ENCODE measurements around the gene STAG3.

Gene STAG3

DNA sequence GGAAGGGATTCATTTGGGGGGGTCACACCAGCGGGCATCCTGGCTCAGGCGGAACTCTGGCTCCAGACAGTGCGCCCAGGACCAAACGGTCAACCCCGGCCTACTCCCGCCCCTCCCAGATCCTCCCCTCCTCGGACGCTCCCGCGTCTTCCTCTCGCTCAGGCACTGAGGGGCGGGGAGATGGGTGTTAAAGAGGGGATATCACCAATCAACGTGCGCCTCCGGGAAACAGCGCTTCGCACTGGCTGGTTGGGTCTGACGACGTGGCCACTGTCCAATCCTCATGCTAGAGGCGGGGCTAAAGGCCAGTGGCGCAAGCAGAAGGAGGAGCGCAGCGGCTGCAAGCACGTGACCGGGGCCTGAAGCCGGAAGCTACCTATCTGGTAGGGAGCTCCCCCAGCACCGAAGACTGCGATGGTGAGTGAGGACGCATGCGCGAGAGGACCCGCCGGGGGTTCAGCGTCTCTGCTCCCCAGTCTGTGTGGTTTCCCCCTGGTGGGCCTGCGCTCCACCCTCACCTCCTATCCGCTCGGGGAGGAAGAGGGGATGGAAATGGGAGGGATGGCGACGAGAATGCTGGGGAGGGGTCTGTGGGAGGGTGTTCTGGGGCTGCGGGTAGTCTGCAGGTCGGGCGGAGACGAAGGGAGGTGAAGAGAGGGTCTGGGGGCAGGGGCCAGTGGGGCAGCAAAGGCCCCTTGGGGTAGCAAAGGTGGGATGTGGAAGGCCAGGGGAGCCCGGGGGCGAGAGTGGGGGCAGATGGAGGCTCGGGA, 29.0 kb upstream of the STAG3 start, which contains the start of gene LAMTOR4:
Gene LAMTOR4, plus strand, starts transcription at position 360 of the 770 bp plus-strand sequence. Its CDS starts 55 bp downstream, at position 415.
- Histone ChIP-seq H3K9me3 (ENCODE audit: insufficient read depth, low read depth, low read length) (no peaks in the 10 kb centered on the region), H3K18ac (ENCODE audit: low read length) (peak within 1 kb of the TSS; percentile 92), H4K12ac (ENCODE audit: low read depth, low read length) (peak within 1 kb of the TSS; percentile 78), H2BK12ac (ENCODE audit: low read length) (no peak within 1 kb of the TSS), H3K4me2 (ENCODE audit: low read length) (peak within 1 kb of the TSS; percentile 94), H3K4me3 (ENCODE audit: low read depth, low read length) (peak within 1 kb of the TSS; percentile 84), H3K9ac (ENCODE audit: low read length) (peak within 1 kb of the TSS; percentile 93), H3K14ac (ENCODE audit: low read length) (peak within 1 kb of the TSS; percentile 83), H3K79me2 (ENCODE audit: control insufficient read depth, insufficient read depth, low read length, poor library complexity) (peaks cover 6% of the 10 kb centered on the region), H2AFZ (ENCODE audit: insufficient read depth, low read length, poor library complexity) (peak within 1 kb of the TSS; percentile 86), H2BK120ac (ENCODE audit: insufficient read depth, low read length, poor library complexity) (peak within 1 kb of the TSS; percentile 28), H3K79me1 (ENCODE audit: low read length) (peaks cover 6% of the 10 kb centered on the region), H4K8ac (ENCODE audit: low read depth, low read length) (peak within 1 kb of the TSS; percentile 97), H4K91ac (ENCODE audit: low read depth, low read length) (peak within 1 kb of the TSS; percentile 54), H3K23ac (ENCODE audit: low read length) (no peak within 1 kb of the TSS), H3K4me1 (ENCODE audit: control insufficient read depth in 1 of 2, insufficient read depth in 2 of 2, low read length in 2 of 2) (peaks cover 5% of the 10 kb centered on the region in 2 experiments), H2BK5ac (ENCODE audit: low read depth, low read length, poor library complexity) (peak within 1 kb of the TSS; percentile 49), H3K27ac (ENCODE audit: low read depth, low read length) (peak within 1 kb of the TSS; percentile 14), H3K36me3 (ENCODE audit: control insufficient read depth in 1 of 2, insufficient read depth in 2 of 2, low read length in 2 of 2) (peaks cover 6 to 9% of the 10 kb centered on the region in 2 experiments), H3K27me3 (ENCODE audit: insufficient read depth, low read length) (no peaks in the 10 kb centered on the region), H3K4ac (ENCODE audit: low read depth, low read length) (peak within 1 kb of the TSS; percentile 66), H2AK5ac (ENCODE audit: low read length) (peak within 1 kb of the TSS; percentile 18)
- peak; percentile 100 for DNase-seq
- no CpG with 5 or more reads among the region's 46 CpGs for WGBS (ENCODE audit: extremely low coverage, insufficient coverage, insufficient read length)

DNA sequence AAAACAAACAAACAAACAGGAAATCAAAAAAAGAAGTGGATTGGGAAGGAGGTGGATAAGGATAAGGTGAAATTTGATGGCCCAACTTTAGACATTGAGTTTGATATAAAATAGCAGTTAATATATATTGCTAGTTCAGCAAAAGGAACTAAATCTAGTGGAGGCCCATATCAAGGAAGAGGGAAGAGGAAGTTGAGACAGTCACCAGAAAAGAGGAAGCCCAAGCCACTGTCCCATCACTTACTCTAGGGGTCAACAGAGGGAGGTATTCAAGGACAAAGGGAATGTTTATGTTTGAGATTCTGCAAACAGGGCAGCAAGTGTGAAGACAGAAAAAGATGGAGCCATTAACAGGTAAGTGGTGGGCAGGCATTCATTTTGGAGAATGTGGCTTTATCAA, 25.3 kb upstream of the STAG3 start:
- Histone ChIP-seq H2BK120ac (ENCODE audit: insufficient read depth, low read length, poor library complexity) (no peak overlapping the region), H3K9ac (ENCODE audit: low read length) (no peak overlapping the region), H4K12ac (ENCODE audit: low read depth, low read length) (no peak overlapping the region), H2AFZ (ENCODE audit: insufficient read depth, low read length, poor library complexity) (no peak overlapping the region), H2BK12ac (ENCODE audit: low read length) (no peak overlapping the region), H3K23ac (ENCODE audit: low read length) (no peak overlapping the region), H3K4me1 (ENCODE audit: control insufficient read depth in 1 of 2, insufficient read depth in 2 of 2, low read length in 2 of 2) (peaks cover 11 to 14% of the 10 kb centered on the region in 2 experiments), H3K27me3 (ENCODE audit: insufficient read depth, low read length) (no peaks in the 10 kb centered on the region), H4K91ac (ENCODE audit: low read depth, low read length) (no peak overlapping the region), H2BK5ac (ENCODE audit: low read depth, low read length, poor library complexity) (no peak overlapping the region), H3K18ac (ENCODE audit: low read length) (no peak overlapping the region), H3K14ac (ENCODE audit: low read length) (no peak overlapping the region), H3K9me3 (ENCODE audit: insufficient read depth, low read depth, low read length) (peaks cover 4% of the 10 kb centered on the region), H3K79me2 (ENCODE audit: control insufficient read depth, insufficient read depth, low read length, poor library complexity) (peaks cover 6% of the 10 kb centered on the region), H3K27ac (ENCODE audit: low read depth, low read length) (no peak overlapping the region), H3K36me3 (ENCODE audit: control insufficient read depth in 1 of 2, insufficient read depth in 2 of 2, low read length in 2 of 2) (peaks cover 36 to 41% of the 10 kb centered on the region in 2 experiments), H3K4me2 (ENCODE audit: low read length) (no peak overlapping the region), H3K4me3 (ENCODE audit: low read depth, low read length) (no peak overlapping the region), H3K79me1 (ENCODE audit: low read length) (peaks cover 6% of the 10 kb centered on the region), H3K4ac (ENCODE audit: low read depth, low read length) (no peak overlapping the region), H4K8ac (ENCODE audit: low read depth, low read length) (no peak overlapping the region), H2AK5ac (ENCODE audit: low read length) (no peak overlapping the region)
- no peak for DNase-seq

DNA sequence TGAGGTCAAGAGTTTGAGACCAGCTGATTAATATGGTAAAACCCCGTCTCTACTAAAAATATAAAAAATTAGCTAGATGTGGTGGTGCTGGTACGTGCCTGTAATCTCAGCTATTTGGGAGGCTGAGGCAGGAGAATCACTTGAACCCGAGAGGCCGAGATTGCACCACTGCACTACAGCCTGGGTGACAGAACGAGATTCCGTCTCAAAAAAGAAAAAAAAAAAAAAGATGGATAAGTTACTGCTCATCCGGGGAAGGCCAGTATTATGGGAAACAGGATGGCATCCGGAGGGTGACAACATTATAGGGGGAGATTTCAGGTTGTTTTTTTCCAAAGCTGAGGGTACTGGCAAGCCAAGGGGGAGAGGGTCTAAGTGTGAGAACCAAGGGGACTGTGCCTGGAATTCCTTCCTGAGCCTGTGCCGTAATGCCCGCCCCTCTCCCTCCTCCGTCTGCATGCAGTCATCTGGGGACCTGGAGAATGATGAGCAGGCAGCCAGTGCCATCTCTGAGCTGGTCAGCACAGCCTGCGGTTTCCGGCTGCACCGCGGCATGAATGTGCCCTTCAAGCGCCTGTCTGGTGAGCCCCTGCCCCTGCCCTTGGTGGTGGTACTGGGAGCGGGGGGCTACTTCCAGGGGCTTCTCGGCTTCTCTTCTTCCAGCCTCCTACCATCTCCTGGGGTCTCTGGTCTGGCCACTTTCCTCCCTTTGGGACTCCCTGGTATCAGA, 24.6 kb upstream of the STAG3 start:
- Histone ChIP-seq H3K27me3 (ENCODE audit: insufficient read depth, low read length) (no peaks in the 10 kb centered on the region), H2AFZ (ENCODE audit: insufficient read depth, low read length, poor library complexity) (no peak overlapping the region), H4K8ac (ENCODE audit: low read depth, low read length) (no peak overlapping the region), H4K91ac (ENCODE audit: low read depth, low read length) (no peak overlapping the region), H3K79me1 (ENCODE audit: low read length) (peaks cover 8% of the 10 kb centered on the region), H3K4me2 (ENCODE audit: low read length) (no peak overlapping the region), H2BK5ac (ENCODE audit: low read depth, low read length, poor library complexity) (no peak overlapping the region), H3K4me1 (ENCODE audit: control insufficient read depth in 1 of 2, insufficient read depth in 2 of 2, low read length in 2 of 2) (peaks cover 13 to 18% of the 10 kb centered on the region in 2 experiments), H2AK5ac (ENCODE audit: low read length) (no peak overlapping the region), H2BK120ac (ENCODE audit: insufficient read depth, low read length, poor library complexity) (no peak overlapping the region), H4K12ac (ENCODE audit: low read depth, low read length) (no peak overlapping the region), H3K79me2 (ENCODE audit: control insufficient read depth, insufficient read depth, low read length, poor library complexity) (peaks cover 6% of the 10 kb centered on the region), H2BK12ac (ENCODE audit: low read length) (no peak overlapping the region), H3K36me3 (ENCODE audit: control insufficient read depth in 1 of 2, insufficient read depth in 2 of 2, low read length in 2 of 2) (peaks cover 36 to 41% of the 10 kb centered on the region in 2 experiments), H3K4me3 (ENCODE audit: low read depth, low read length) (no peak overlapping the region), H3K18ac (ENCODE audit: low read length) (no peak overlapping the region), H3K14ac (ENCODE audit: low read length) (no peak overlapping the region), H3K9me3 (ENCODE audit: insufficient read depth, low read depth, low read length) (peaks cover 4% of the 10 kb centered on the region), H3K4ac (ENCODE audit: low read depth, low read length) (no peak overlapping the region), H3K27ac (ENCODE audit: low read depth, low read length) (no peak overlapping the region), H3K23ac (ENCODE audit: low read length) (no peak overlapping the region), H3K9ac (ENCODE audit: low read length) (no peak overlapping the region)
- DNase-seq = no peak
- no CpG with 5 or more reads among the region's 18 CpGs for WGBS (ENCODE audit: extremely low coverage, insufficient coverage, insufficient read length)

DNA sequence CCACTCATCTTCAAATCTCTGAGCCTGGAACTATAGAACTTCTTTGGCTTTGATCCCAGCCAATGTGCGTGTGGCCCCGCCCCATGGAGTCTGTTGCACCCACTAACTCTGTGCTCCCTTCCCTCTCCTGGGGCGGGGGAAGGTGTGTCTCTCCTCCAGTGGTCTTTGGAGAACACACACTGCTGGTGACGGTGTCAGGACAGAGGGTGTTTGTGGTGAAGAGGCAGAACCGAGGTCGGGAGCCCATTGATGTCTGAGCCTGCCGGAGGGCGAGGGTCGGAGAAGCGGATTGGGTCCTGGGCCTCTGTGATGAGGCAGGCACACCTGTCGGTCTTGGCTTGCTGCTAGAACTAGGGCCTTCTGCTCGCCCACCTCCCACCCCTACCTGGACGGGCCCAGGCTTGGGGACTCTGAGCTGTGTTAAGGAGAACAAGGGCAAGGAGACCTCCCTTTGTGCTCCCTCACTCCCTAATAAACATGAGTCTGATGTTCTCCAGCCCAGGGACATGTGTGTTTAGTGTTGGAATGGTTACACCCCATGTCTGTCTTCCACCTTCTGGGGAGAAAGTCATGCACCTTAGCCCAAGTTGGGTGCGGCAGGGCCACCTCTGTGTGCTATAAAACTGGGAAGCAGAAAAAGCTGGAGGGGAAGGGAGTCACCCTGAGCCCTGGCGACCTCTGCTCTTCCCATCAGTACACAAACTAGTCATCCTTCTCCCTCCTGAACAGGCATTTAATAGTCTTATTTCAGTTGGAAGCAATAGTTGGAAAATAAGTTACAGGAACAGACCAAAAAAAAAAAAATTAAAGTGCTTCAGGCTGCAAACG, 23.8 kb upstream of the STAG3 start:
- Histone ChIP-seq H3K79me2 (ENCODE audit: control insufficient read depth, insufficient read depth, low read length, poor library complexity) (peaks cover 9% of the 10 kb centered on the region), H2AFZ (ENCODE audit: insufficient read depth, low read length, poor library complexity) (no peak overlapping the region), H2BK120ac (ENCODE audit: insufficient read depth, low read length, poor library complexity) (no peak overlapping the region), H2BK12ac (ENCODE audit: low read length) (no peak overlapping the region), H3K27me3 (ENCODE audit: insufficient read depth, low read length) (no peaks in the 10 kb centered on the region), H4K8ac (ENCODE audit: low read depth, low read length) (no peak overlapping the region), H3K79me1 (ENCODE audit: low read length) (peaks cover 11% of the 10 kb centered on the region), H3K18ac (ENCODE audit: low read length) (no peak overlapping the region), H3K36me3 (ENCODE audit: control insufficient read depth in 1 of 2, insufficient read depth in 2 of 2, low read length in 2 of 2) (peaks cover 36 to 41% of the 10 kb centered on the region in 2 experiments), H3K27ac (ENCODE audit: low read depth, low read length) (no peak overlapping the region), H3K4me2 (ENCODE audit: low read length) (no peak overlapping the region), H3K9me3 (ENCODE audit: insufficient read depth, low read depth, low read length) (peaks cover 4% of the 10 kb centered on the region), H3K9ac (ENCODE audit: low read length) (no peak overlapping the region), H3K14ac (ENCODE audit: low read length) (no peak overlapping the region), H2AK5ac (ENCODE audit: low read length) (no peak overlapping the region), H3K4me3 (ENCODE audit: low read depth, low read length) (no peak overlapping the region), H3K4ac (ENCODE audit: low read depth, low read length) (no peak overlapping the region), H2BK5ac (ENCODE audit: low read depth, low read length, poor library complexity) (no peak overlapping the region), H3K23ac (ENCODE audit: low read length) (no peak overlapping the region), H4K91ac (ENCODE audit: low read depth, low read length) (no peak overlapping the region), H3K4me1 (ENCODE audit: control insufficient read depth in 1 of 2, insufficient read depth in 2 of 2, low read length in 2 of 2) (peaks cover 10 to 19% of the 10 kb centered on the region in 2 experiments), H4K12ac (ENCODE audit: low read depth, low read length) (no peak overlapping the region)
- no peak for DNase-seq
- no CpG with 5 or more reads among the region's 16 CpGs for WGBS (ENCODE audit: extremely low coverage, insufficient coverage, insufficient read length)

Data from trophoblast cell (in vitro differentiated cells and primary cell).